DND-41 (cell line): ENCODE results near the gene CCDC30.

ENCODE experiments used
- EZH2 ChIP-seq: IDR thresholded peaks from 3 replicates; pipeline ENCODE4 v1.6.1; 2012; ENCODE audit warnings: borderline replicate concordance, low read depth, mild to moderate bottlenecking, moderate library complexity, low read length, inconsistent platforms; ENCODE audit not compliant: severe bottlenecking
- TF ChIP-seq, protein P1 (sequence below): IDR thresholded peaks from 2 replicates; pipeline ENCODE4 v1.5.1; 2012; ENCODE audit warnings: borderline replicate concordance, low read length, moderate library complexity, mild to moderate bottlenecking; ENCODE audit not compliant: poor library complexity, severe bottlenecking; ENCODE audit errors: extremely low read depth

DNA sequence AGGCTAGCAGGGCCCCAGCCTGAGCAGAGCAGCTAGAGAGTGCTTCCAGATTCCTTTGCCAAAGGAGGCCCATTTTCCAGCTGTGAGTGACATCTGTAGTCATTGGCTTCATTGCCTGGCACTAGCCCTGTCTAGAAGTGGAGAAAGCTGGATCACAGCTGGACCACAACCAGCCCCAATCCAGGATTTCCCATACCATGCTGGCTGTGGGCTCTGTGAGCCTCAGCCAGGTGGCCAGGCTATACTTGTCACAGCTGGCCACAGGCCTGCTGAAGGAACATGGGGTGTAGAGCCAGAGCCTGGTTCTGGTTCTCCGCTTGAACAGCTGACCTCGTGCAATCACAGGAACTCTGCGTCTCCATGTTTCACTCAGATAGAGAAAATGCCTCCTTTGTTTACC is 45.9 kb upstream of the CCDC30 start:
- TF ChIP-seq, protein P1, sequence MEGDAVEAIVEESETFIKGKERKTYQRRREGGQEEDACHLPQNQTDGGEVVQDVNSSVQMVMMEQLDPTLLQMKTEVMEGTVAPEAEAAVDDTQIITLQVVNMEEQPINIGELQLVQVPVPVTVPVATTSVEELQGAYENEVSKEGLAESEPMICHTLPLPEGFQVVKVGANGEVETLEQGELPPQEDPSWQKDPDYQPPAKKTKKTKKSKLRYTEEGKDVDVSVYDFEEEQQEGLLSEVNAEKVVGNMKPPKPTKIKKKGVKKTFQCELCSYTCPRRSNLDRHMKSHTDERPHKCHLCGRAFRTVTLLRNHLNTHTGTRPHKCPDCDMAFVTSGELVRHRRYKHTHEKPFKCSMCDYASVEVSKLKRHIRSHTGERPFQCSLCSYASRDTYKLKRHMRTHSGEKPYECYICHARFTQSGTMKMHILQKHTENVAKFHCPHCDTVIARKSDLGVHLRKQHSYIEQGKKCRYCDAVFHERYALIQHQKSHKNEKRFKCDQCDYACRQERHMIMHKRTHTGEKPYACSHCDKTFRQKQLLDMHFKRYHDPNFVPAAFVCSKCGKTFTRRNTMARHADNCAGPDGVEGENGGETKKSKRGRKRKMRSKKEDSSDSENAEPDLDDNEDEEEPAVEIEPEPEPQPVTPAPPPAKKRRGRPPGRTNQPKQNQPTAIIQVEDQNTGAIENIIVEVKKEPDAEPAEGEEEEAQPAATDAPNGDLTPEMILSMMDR = no peak
- TF ChIP-seq EZH2 = no peak
